ENCODE data around the gene CRKL.

CRKL gene

DNA sequence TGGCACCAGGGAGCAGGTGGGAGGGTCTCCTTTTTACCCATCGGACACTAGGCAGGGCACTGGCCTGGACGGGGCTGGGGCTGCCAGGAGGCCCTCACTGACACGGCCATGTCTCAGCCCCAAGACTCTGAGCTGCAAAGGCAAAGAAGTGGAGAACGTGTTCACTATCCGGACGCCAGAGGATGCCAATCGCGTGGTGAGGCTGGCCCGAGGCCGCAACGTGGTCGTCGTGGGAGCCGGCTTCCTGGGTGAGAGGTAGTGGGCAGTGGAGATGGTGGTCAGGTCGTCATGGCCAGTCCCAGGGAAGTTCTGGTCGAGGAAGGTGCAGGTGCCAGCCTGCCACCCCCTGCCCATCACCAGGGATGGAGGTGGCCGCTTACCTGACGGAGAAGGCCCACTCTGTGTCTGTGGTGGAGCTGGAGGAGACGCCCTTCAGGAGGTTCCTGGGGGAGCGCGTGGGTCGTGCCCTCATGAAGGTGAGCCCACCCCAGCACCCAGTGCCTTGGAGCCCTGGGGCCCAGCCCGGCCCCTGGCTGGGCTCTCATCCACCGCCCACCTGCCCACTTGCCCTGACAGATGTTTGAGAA, 59.2 kb downstream of the CRKL start:
- TF ChIP-seq, protein P1, sequence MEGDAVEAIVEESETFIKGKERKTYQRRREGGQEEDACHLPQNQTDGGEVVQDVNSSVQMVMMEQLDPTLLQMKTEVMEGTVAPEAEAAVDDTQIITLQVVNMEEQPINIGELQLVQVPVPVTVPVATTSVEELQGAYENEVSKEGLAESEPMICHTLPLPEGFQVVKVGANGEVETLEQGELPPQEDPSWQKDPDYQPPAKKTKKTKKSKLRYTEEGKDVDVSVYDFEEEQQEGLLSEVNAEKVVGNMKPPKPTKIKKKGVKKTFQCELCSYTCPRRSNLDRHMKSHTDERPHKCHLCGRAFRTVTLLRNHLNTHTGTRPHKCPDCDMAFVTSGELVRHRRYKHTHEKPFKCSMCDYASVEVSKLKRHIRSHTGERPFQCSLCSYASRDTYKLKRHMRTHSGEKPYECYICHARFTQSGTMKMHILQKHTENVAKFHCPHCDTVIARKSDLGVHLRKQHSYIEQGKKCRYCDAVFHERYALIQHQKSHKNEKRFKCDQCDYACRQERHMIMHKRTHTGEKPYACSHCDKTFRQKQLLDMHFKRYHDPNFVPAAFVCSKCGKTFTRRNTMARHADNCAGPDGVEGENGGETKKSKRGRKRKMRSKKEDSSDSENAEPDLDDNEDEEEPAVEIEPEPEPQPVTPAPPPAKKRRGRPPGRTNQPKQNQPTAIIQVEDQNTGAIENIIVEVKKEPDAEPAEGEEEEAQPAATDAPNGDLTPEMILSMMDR (IDR thresholded peaks at IDR 0.05; ENCODE audit: low read depth, low read length), result no peak
- no peak for DNase-seq (ENCODE audit: low read depth in 2 of 2)
- H3K4me3 ChIP-seq (replicated peaks in 1 of 2; ENCODE audit: low read depth in 2 of 2, low read length in 2 of 2), result no peak overlapping the region

- no peak overlapping the region for H3K4me3 ChIP-seq (replicated peaks in 1 of 2; ENCODE audit: low read depth in 2 of 2, low read length in 2 of 2)
- TF ChIP-seq, protein P1 (IDR thresholded peaks at IDR 0.05; ENCODE audit: low read depth, low read length), result no peak
- no peak for DNase-seq (ENCODE audit: low read depth in 2 of 2)
Observed at GRCh38 chr22:20977019-20977418, 59.8 kb downstream of the CRKL start.

DNA sequence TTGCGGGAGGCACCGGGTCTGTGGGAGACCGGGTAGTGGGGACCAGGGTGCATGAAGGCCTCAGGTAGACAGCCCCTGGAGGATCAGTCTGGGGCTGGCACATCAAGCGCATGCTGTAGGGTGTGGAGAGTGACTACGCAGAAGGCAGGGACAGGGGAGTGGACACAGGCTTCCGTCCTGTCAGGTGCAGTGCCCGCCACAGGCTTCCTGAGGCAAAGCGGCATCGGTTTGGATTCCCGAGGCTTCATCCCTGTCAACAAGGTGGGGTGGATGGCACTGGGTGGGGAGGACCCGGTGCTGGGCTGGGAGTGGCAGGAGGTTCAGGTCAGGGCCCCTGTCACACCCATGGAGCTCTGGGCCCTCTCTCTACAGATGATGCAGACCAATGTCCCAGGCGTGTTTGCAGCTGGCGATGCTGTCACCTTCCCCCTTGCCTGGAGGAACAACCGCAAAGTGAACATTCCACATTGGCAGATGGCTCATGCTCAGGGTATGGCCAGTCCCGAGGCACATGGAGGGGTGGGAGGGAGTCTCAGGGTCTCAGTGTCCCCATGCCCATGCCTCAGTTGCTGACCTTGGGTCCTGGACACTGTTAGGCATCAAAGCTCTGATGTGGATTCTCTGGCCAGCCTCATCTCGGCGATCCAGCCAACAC, 60.4 kb downstream of the CRKL start:
- H3K4me3 ChIP-seq (replicated peaks in 1 of 2; ENCODE audit: low read depth in 2 of 2, low read length in 2 of 2), result no peak overlapping the region
- TF ChIP-seq, protein P1 (IDR thresholded peaks at IDR 0.05; ENCODE audit: low read depth, low read length), result no peak
- no peak for DNase-seq (ENCODE audit: low read depth in 2 of 2)

DNA sequence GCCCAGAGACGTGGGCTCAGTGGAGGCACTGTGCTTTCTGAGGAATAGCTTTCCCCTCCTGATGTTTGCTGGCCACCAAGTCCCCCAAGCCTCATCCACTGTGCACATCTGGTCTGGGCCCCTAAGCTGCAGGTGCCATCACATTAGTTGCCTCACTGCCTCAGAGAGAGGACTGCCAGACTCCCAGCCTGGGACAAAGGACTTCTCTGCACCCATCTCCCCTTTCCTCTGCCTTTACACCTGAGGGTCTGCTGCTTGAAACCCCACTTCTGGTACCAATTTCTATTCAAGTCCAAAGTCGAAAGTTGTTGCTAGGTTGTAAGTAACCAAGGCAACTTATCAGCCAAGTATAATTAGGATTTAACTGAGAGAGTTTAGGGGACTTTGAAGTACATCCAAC, 61.2 kb downstream of the CRKL start:
- TF ChIP-seq, protein P1 (IDR thresholded peaks at IDR 0.05; ENCODE audit: low read depth, low read length), result no peak
- no peak overlapping the region for H3K4me3 ChIP-seq (replicated peaks in 1 of 2; ENCODE audit: low read depth in 2 of 2, low read length in 2 of 2)
- DNase-seq (ENCODE audit: low read depth in 2 of 2), result no peak

DNA sequence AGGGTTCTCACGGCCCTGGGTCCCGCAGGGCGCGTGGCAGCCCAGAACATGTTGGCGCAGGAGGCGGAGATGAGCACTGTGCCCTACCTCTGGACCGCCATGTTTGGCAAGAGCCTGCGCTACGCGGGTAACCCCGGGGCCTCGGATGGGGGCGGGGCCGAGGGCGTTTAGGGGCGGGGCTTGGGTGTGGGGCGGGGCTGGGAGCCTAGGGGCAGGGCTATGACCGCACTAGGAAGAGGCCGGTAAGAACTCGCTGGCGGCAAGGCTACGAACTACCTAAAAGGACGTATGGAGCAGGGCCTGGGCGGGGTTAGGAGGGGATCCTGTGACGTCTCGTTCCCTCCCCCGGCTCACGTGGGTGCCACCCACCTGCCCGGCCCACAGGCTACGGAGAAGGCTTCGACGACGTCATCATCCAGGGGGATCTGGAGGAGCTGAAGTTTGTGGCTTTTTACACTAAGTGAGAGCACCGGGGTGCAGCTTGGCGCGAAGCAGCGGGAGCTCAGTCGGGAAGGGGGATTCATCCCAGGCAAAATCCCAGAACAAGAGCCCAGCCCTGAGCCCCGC, 62.1 kb downstream of the CRKL start:
- H3K4me3 ChIP-seq (replicated peaks in 1 of 2; ENCODE audit: low read depth in 2 of 2, low read length in 2 of 2), result peak overlapping the region; percentile 11 to 30
- DNase-seq (ENCODE audit: low read depth in 2 of 2), result peak; percentile 83 to 88
- TF ChIP-seq, protein P1 (IDR thresholded peaks at IDR 0.05; ENCODE audit: low read depth, low read length), result no peak

DNA sequence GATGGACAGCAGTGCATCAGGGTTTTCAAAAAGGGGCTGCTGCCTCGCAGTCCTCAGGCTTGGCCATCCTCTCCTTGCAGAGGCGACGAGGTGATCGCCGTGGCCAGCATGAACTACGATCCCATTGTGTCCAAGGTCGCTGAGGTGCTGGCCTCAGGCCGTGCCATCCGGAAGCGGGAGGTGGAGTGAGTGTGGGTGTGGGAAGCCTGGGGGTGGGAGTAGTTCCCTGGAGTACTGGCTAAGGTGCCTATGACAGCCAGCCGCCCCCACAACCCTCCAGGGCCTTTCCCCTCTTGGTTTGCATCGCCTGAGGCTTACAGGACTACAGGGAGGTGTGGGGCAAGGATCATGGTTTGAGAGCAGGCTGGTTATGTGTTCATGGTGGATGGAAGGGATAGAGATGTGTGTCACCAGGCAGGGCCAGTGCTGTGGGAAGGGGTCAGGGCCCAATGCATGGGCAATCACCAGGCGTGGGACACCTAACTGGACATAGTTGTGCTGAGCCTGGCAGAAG, 62.8 kb downstream of the CRKL start:
- peak overlapping the region in 1 of 2 donors; percentile 11 for H3K4me3 ChIP-seq (replicated peaks in 1 of 2; ENCODE audit: low read depth in 2 of 2, low read length in 2 of 2)
- TF ChIP-seq, protein P1 (IDR thresholded peaks at IDR 0.05; ENCODE audit: low read depth, low read length), result no peak
- DNase-seq (ENCODE audit: low read depth in 2 of 2), result no peak
